HEK293 (cell line): ENCODE results near the gene TPI1.

ENCODE experiments used
- CTCF ChIA-PET: fragments of 350-600 bp; formaldehyde crosslinking; extraction: SDS; loops from one replicate; lab custom pipeline; 2021; ENCODE audit warnings: antibody characterized with exemption; lab: Yijun Ruan, JAX
- POLR2A ChIA-PET: fragments of 300-600 bp; formaldehyde crosslinking; extraction: SDS; loops from one replicate; lab custom pipeline; 2020; ENCODE audit warnings: antibody characterized with exemption, inconsistent platforms; lab: Yijun Ruan, JAX
- H3K27ac ChIP-seq: fragments of 200-500 bp; sonication (Bioruptor generic); 2 replicates; pipeline ENCODE4 v1.5.1; 2014; ENCODE audit warnings: low read depth, low read length, control low read depth, inconsistent platforms; ENCODE audit errors: extremely low read depth
- H3K36me3 ChIP-seq, 2 experiments: fragments of 200-500 bp in 1 of 2; sonication (Bioruptor generic) in 1 of 2; 1 replicate in 1 of 2; 2 replicates in 1 of 2; pipeline ENCODE4 v1.5.1; 2014 to 2017; ENCODE audit warnings: inconsistent platforms in 2 of 2, low read length in 2 of 2; ENCODE audit not compliant: control insufficient read depth in 2 of 2, insufficient read depth in 1 of 2
- H3K4me1 ChIP-seq: fragments of 200-500 bp; sonication (Bioruptor generic); 2 replicates; pipeline ENCODE4 v1.5.1; 2014; ENCODE audit warnings: mild to moderate bottlenecking, low read length, inconsistent platforms; ENCODE audit not compliant: control insufficient read depth, insufficient read depth
- H3K4me3 ChIP-seq: 2 replicates; pipeline ENCODE4 v1.5.1; 2011; ENCODE audit warnings: low read depth, mild to moderate bottlenecking, control low read depth, low read length, moderate library complexity
- H3K9me3 ChIP-seq: fragments of 200-500 bp; sonication (Bioruptor generic); 2 replicates; pipeline ENCODE4 v1.5.1; 2014; ENCODE audit warnings: low read depth, low read length, inconsistent platforms; ENCODE audit not compliant: control insufficient read depth, insufficient read depth
- GLIS2 ChIP-seq: fragments of 450-650 bp; formaldehyde crosslinking; IDR thresholded peaks from 2 replicates; pipeline ENCODE4 v1.5.1; 2016; ENCODE audit warnings: missing biosample characterization, missing genetic modification characterization
- PRDM2 ChIP-seq: fragments of 450-650 bp; formaldehyde crosslinking; IDR thresholded peaks from 2 replicates; pipeline ENCODE4 v1.5.1; 2016; ENCODE audit warnings: missing biosample characterization, missing genetic modification characterization, borderline replicate concordance
- ZNF214 ChIP-seq: fragments of 450-650 bp; formaldehyde crosslinking; IDR thresholded peaks from 2 replicates; pipeline ENCODE4 v1.5.1; 2017; ENCODE audit warnings: missing biosample characterization, mild to moderate bottlenecking, missing genetic modification characterization, borderline replicate concordance
- ZNF280D ChIP-seq: fragments of 450-650 bp; formaldehyde crosslinking; IDR thresholded peaks from 2 replicates; pipeline ENCODE4 v1.5.1; 2016; ENCODE audit warnings: missing biosample characterization, missing genetic modification characterization
- ZNF391 ChIP-seq: fragments of 450-650 bp; formaldehyde crosslinking; IDR thresholded peaks from 2 replicates; pipeline ENCODE4 v1.5.1; 2016; ENCODE audit warnings: low read depth, missing biosample characterization, missing genetic modification characterization, borderline replicate concordance
- TF ChIP-seq, protein P1 (sequence below): fragments of 450-650 bp; formaldehyde crosslinking; IDR thresholded peaks from 2 replicates; pipeline ENCODE4 v1.5.1; 2016; ENCODE audit warnings: missing biosample characterization, missing genetic modification characterization
- TF ChIP-seq, protein P2 (sequence below): fragments of 450-650 bp; formaldehyde crosslinking; IDR thresholded peaks from 2 replicates; pipeline ENCODE4 v1.5.1; 2016; ENCODE audit warnings: missing biosample characterization, missing genetic modification characterization

TPI1 gene

DNA sequence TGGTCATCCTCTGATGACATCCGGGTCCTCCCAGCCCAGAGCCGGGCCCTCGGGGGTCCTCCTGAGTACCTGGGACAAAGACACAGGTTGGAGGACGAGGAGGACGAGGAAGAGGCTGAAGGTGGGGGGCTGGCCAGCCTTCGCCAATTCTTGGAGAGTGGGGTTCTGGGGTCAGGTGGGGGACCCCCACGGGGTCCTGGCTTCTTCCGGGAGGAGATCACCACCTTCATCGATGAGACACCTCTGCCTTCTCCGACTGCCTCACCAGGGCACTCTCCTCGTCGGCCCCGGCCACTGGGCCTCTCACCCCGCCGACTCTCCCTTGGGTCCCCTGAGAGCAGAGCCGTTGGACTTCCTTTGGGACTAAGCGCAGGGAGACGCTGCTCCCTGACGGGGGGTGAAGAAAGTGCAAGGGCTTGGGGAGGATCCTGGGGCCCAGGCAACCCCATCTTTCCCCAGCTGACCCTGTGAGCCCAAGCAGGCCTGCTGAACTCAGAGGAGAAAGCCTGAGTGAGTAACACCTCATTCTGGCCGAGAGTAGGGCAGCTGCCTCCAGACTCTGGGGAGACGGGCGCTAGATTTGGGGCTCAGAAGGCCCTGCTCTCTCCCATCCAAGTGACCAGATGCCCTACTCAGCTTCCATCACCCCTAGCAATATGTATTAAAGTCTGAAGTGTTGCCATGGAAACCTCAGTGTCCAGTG lies 40.4 kb upstream of the TPI1 start:
- H3K4me1 ChIP-seq = no peaks in the 10 kb centered on the region
- CTCF ChIA-PET = interaction anchor here (0.7 to 8.1 kb wide), 14 partner anchors 16 to 459 kb away, joined by 3 to 116 read pairs (median 5); partner anchors contain the start of genes CDCA3, MLF2, TPI1 and USP5
- H3K9me3 ChIP-seq = no peaks in the 10 kb centered on the region
- H3K4me3 ChIP-seq = no peak overlapping the region
- POLR2A ChIA-PET = interaction anchor here (0.5 to 6.0 kb wide), 7 partner anchors 19 to 138 kb away, joined by 3 to 55 read pairs (median 6); partner anchors contain the start of genes CDCA3, COPS7A, MLF2 and SPSB2
- peaks cover 3 to 25% of the 10 kb centered on the region in 2 experiments; a peak in 1 of 3 replicates for H3K36me3 ChIP-seq
- no peak overlapping the region; the same call in 1 of the 2 replicates for H3K27ac ChIP-seq
- no peak for TF ChIP-seq ZNF391
- TF ChIP-seq, protein P1, sequence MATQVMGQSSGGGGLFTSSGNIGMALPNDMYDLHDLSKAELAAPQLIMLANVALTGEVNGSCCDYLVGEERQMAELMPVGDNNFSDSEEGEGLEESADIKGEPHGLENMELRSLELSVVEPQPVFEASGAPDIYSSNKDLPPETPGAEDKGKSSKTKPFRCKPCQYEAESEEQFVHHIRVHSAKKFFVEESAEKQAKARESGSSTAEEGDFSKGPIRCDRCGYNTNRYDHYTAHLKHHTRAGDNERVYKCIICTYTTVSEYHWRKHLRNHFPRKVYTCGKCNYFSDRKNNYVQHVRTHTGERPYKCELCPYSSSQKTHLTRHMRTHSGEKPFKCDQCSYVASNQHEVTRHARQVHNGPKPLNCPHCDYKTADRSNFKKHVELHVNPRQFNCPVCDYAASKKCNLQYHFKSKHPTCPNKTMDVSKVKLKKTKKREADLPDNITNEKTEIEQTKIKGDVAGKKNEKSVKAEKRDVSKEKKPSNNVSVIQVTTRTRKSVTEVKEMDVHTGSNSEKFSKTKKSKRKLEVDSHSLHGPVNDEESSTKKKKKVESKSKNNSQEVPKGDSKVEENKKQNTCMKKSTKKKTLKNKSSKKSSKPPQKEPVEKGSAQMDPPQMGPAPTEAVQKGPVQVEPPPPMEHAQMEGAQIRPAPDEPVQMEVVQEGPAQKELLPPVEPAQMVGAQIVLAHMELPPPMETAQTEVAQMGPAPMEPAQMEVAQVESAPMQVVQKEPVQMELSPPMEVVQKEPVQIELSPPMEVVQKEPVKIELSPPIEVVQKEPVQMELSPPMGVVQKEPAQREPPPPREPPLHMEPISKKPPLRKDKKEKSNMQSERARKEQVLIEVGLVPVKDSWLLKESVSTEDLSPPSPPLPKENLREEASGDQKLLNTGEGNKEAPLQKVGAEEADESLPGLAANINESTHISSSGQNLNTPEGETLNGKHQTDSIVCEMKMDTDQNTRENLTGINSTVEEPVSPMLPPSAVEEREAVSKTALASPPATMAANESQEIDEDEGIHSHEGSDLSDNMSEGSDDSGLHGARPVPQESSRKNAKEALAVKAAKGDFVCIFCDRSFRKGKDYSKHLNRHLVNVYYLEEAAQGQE (tag by site-specific recombination) = no peak
- no peak for TF ChIP-seq ZNF214 (tag by site-specific recombination)
- TF ChIP-seq, protein P2, sequence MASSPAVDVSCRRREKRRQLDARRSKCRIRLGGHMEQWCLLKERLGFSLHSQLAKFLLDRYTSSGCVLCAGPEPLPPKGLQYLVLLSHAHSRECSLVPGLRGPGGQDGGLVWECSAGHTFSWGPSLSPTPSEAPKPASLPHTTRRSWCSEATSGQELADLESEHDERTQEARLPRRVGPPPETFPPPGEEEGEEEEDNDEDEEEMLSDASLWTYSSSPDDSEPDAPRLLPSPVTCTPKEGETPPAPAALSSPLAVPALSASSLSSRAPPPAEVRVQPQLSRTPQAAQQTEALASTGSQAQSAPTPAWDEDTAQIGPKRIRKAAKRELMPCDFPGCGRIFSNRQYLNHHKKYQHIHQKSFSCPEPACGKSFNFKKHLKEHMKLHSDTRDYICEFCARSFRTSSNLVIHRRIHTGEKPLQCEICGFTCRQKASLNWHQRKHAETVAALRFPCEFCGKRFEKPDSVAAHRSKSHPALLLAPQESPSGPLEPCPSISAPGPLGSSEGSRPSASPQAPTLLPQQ = no peak
- no peak for TF ChIP-seq ZNF280D
- 0 out of 2 replicates have a peak, but pooled peaks have one; percentile 12 for TF ChIP-seq GLIS2 (tag by site-specific recombination)
- TF ChIP-seq PRDM2 (tag by site-specific recombination) = 0 out of 2 replicates have a peak, but pooled peaks have one; percentile 67
- TF ChIP-seq, all 188 proteins: peak for 2
